ENCODE measurements around the gene PDK4.

The PDK4 gene

GRCh38 chr7:95621404-95621803, 25.1 kb upstream of the PDK4 start:
- H3K9me3 ChIP-seq = no peaks in the 10 kb centered on the region
- H3K27me3 ChIP-seq = no peaks in the 10 kb centered on the region
- TF ChIP-seq CTCF (IDR thresholded peaks at IDR 0.05) = no peak
- no peaks in the 10 kb centered on the region for H3K4me1 ChIP-seq (ENCODE audit: control insufficient read depth in 1 of 2, insufficient read depth in 1 of 2, low read depth in 1 of 2, low read length in 1 of 2)
- no peak overlapping the region for H3K27ac ChIP-seq
- no peaks in the 10 kb centered on the region for H3K36me3 ChIP-seq
- no peak overlapping the region for H3K4me3 ChIP-seq (ENCODE audit: low read depth in 1 of 2, low read length in 1 of 2)

- Histone ChIP-seq H3K4me1 (ENCODE audit: control insufficient read depth in 1 of 2, insufficient read depth in 1 of 2, low read depth in 1 of 2, low read length in 1 of 2) (no peaks in the 10 kb centered on the region), H3K36me3 (no peaks in the 10 kb centered on the region), H3K9me3 (no peaks in the 10 kb centered on the region), H3K27me3 (no peaks in the 10 kb centered on the region), H3K27ac (no peak overlapping the region), H3K4me3 (ENCODE audit: low read depth in 1 of 2, low read length in 1 of 2) (no peak overlapping the region)
- TF ChIP-seq CTCF (IDR thresholded peaks at IDR 0.05) = no peak
These were observed 24.3 kb upstream of the PDK4 start for GRCh38 chr7:95620631-95621030.

GRCh38 chr7:95619921-95620320, 23.6 kb upstream of the PDK4 start:
- no peaks in the 10 kb centered on the region for H3K27me3 ChIP-seq
- H3K4me1 ChIP-seq (ENCODE audit: control insufficient read depth in 1 of 2, insufficient read depth in 1 of 2, low read depth in 1 of 2, low read length in 1 of 2) = no peaks in the 10 kb centered on the region
- H3K4me3 ChIP-seq (ENCODE audit: low read depth in 1 of 2, low read length in 1 of 2) = no peak overlapping the region
- TF ChIP-seq CTCF (IDR thresholded peaks at IDR 0.05) = no peak
- H3K36me3 ChIP-seq = no peaks in the 10 kb centered on the region
- H3K27ac ChIP-seq = no peak overlapping the region
- no peaks in the 10 kb centered on the region for H3K9me3 ChIP-seq

- H3K27ac ChIP-seq = no peak overlapping the region
- no peak for TF ChIP-seq CTCF (IDR thresholded peaks at IDR 0.05)
- H3K4me1 ChIP-seq (ENCODE audit: control insufficient read depth in 1 of 2, insufficient read depth in 1 of 2, low read depth in 1 of 2, low read length in 1 of 2) = no peaks in the 10 kb centered on the region
- no peaks in the 10 kb centered on the region for H3K27me3 ChIP-seq
- H3K4me3 ChIP-seq (ENCODE audit: low read depth in 1 of 2, low read length in 1 of 2) = no peak overlapping the region
- H3K9me3 ChIP-seq = no peaks in the 10 kb centered on the region
- H3K36me3 ChIP-seq = no peaks in the 10 kb centered on the region
These were observed 23.2 kb upstream of the PDK4 start for GRCh38 chr7:95619517-95619916.

- Histone ChIP-seq H3K27ac (no peak overlapping the region), H3K36me3 (no peaks in the 10 kb centered on the region), H3K9me3 (no peaks in the 10 kb centered on the region), H3K4me1 (ENCODE audit: control insufficient read depth in 1 of 2, insufficient read depth in 1 of 2, low read depth in 1 of 2, low read length in 1 of 2) (peaks cover 0 to 4% of the 10 kb centered on the region in 2 experiments), H3K4me3 (ENCODE audit: low read depth in 1 of 2, low read length in 1 of 2) (no peak overlapping the region), H3K27me3 (no peaks in the 10 kb centered on the region)
- no peak for TF ChIP-seq CTCF (IDR thresholded peaks at IDR 0.05)
These were observed 18.2 kb upstream of the PDK4 start for GRCh38 chr7:95614442-95614940.

GRCh38 chr7:95611224-95611623, 14.9 kb upstream of the PDK4 start:
- no peaks in the 10 kb centered on the region for H3K36me3 ChIP-seq
- H3K4me3 ChIP-seq (ENCODE audit: low read depth in 1 of 2, low read length in 1 of 2) = no peak overlapping the region
- TF ChIP-seq CTCF (IDR thresholded peaks at IDR 0.05) = no peak
- H3K4me1 ChIP-seq (ENCODE audit: control insufficient read depth in 1 of 2, insufficient read depth in 1 of 2, low read depth in 1 of 2, low read length in 1 of 2) = peaks cover 7 to 33% of the 10 kb centered on the region in 2 experiments
- no peaks in the 10 kb centered on the region for H3K9me3 ChIP-seq
- H3K27me3 ChIP-seq = no peaks in the 10 kb centered on the region
- no peak overlapping the region for H3K27ac ChIP-seq

Measured in neutrophil (primary cell).